Measurements from ENCODE around the gene ARSK.
"Not testable (repeated sequence)": the region's sequence is repeated elsewhere in the genome, so short reads cannot be mapped to it uniquely, and the experiment has no call there.

The ARSK gene

GRCh38 chr5:95620870-95621838 is 66.3 kb downstream of the ARSK start:
- in situ Hi-C loops (cut with HindIII; ENCODE audit: low sequenced_read_pairs), result no loop called here

GRCh38 chr5:95621839-95622629 is 67.1 kb downstream of the ARSK start:
- in situ Hi-C loops (cut with HindIII; ENCODE audit: low sequenced_read_pairs), result no loop called here

- in situ Hi-C loops (cut with HindIII; ENCODE audit: low sequenced_read_pairs), result no loop called here
These were observed 68.8 kb downstream of the ARSK start for GRCh38 chr5:95623706-95624105.

- in situ Hi-C loops (cut with HindIII; ENCODE audit: low sequenced_read_pairs), result no loop called here
These were observed 69.5 kb downstream of the ARSK start for GRCh38 chr5:95624368-95624767.

- in situ Hi-C loops (cut with HindIII; ENCODE audit: low sequenced_read_pairs), result no loop called here
These were observed 71.8 kb downstream of the ARSK start for GRCh38 chr5:95626701-95627100.

GRCh38 chr5:95627971-95628810 is 73.3 kb downstream of the ARSK start:
- in situ Hi-C loops (cut with HindIII; ENCODE audit: low sequenced_read_pairs), result no loop called here

- in situ Hi-C loops (cut with HindIII; ENCODE audit: low sequenced_read_pairs), result no loop called here
These were observed 74.0 kb downstream of the ARSK start for GRCh38 chr5:95628933-95629332.

GRCh38 chr5:95630394-95630917 is 75.6 kb downstream of the ARSK start:
- in situ Hi-C loops (cut with HindIII; ENCODE audit: low sequenced_read_pairs), result no loop called here

GRCh38 chr5:95631255-95631958 is 76.5 kb downstream of the ARSK start:
- in situ Hi-C loops (cut with HindIII; ENCODE audit: low sequenced_read_pairs), result no loop called here

- in situ Hi-C loops (cut with HindIII; ENCODE audit: low sequenced_read_pairs), result no loop called here
These were observed 77.2 kb downstream of the ARSK start for GRCh38 chr5:95631991-95632675.

GRCh38 chr5:95632942-95633341 is 78.0 kb downstream of the ARSK start:
- in situ Hi-C loops (cut with HindIII; ENCODE audit: low sequenced_read_pairs), result not testable (repeated sequence)

- in situ Hi-C loops (cut with HindIII; ENCODE audit: low sequenced_read_pairs), result no loop called here
These were observed 78.8 kb downstream of the ARSK start for GRCh38 chr5:95633671-95634070.

- in situ Hi-C loops (cut with HindIII; ENCODE audit: low sequenced_read_pairs), result no loop called here
These were observed 79.2 kb downstream of the ARSK start for GRCh38 chr5:95634081-95634480.

- in situ Hi-C loops (cut with HindIII; ENCODE audit: low sequenced_read_pairs), result no loop called here
These were observed 83.7 kb downstream of the ARSK start for GRCh38 chr5:95638632-95639031.

- in situ Hi-C loops (cut with HindIII; ENCODE audit: low sequenced_read_pairs), result no loop called here
These were observed 86.9 kb downstream of the ARSK start for GRCh38 chr5:95641741-95642220.

GRCh38 chr5:95643152-95643551 is 88.3 kb downstream of the ARSK start:
- in situ Hi-C loops (cut with HindIII; ENCODE audit: low sequenced_read_pairs), result no loop called here

- in situ Hi-C loops (cut with HindIII; ENCODE audit: low sequenced_read_pairs), result no loop called here
These were observed 89.6 kb downstream of the ARSK start for GRCh38 chr5:95644351-95645042.

GRCh38 chr5:95646226-95646568 is 91.3 kb downstream of the ARSK start:
- in situ Hi-C loops (cut with HindIII; ENCODE audit: low sequenced_read_pairs), result not testable (repeated sequence)
